KMS-11 (cell line): ENCODE data around the gene MAML2.
"Not testable (repeated sequence)": the region's sequence is repeated elsewhere in the genome, so short reads cannot be mapped to it uniquely, and the experiment has no call there.

Experiments used
- H2AFZ ChIP-seq: fragments of 200-600 bp; sonication (generic); 2 replicates; pipeline ENCODE4 v1.6.1; 2016; ENCODE audit warnings: antibody characterized with exemption, mixed run types, low read depth
- H3K27ac ChIP-seq: fragments of 200-600 bp; sonication (generic); 2 replicates; pipeline ENCODE4 v1.6.1; 2016; ENCODE audit warnings: mild to moderate bottlenecking, mixed run types
- H3K27me3 ChIP-seq: fragments of 200-600 bp; sonication (generic); 2 replicates; pipeline ENCODE4 v1.6.1; 2017; ENCODE audit warnings: mild to moderate bottlenecking, low read depth, mixed run types, moderate library complexity; ENCODE audit not compliant: insufficient read depth
- H3K36me3 ChIP-seq: fragments of 200-600 bp; sonication (generic); 2 replicates; pipeline ENCODE4 v1.6.1; 2017; ENCODE audit warnings: mild to moderate bottlenecking, mixed run types; ENCODE audit not compliant: insufficient read depth
- H3K4me1 ChIP-seq: fragments of 200-600 bp; sonication (generic); 2 replicates; pipeline ENCODE4 v1.6.1; 2016; ENCODE audit warnings: mild to moderate bottlenecking, low read depth, mixed run types; ENCODE audit not compliant: poor library complexity, severe bottlenecking
- H3K4me2 ChIP-seq: fragments of 200-600 bp; sonication (generic); 2 replicates; pipeline ENCODE4 v1.7.0; 2016; ENCODE audit warnings: mild to moderate bottlenecking, mixed run types
- H3K4me3 ChIP-seq: fragments of 200-600 bp; sonication (generic); IDR thresholded peaks from 2 replicates; pipeline ENCODE4 v1.6.1; 2017; ENCODE audit warnings: low read depth, low read length, mixed read lengths; ENCODE audit not compliant: insufficient read depth
- H3K79me2 ChIP-seq: fragments of 200-600 bp; sonication (generic); 2 replicates; pipeline ENCODE4 v1.6.1; 2016; ENCODE audit warnings: low read depth, mixed run types; ENCODE audit not compliant: insufficient read depth
- H3K9ac ChIP-seq: fragments of 200-600 bp; sonication (generic); 2 replicates; pipeline ENCODE4 v1.6.1; 2016; ENCODE audit warnings: mild to moderate bottlenecking, mixed run types
- H4K20me1 ChIP-seq: fragments of 200-600 bp; sonication (generic); 2 replicates; pipeline ENCODE4 v1.6.1; 2016; ENCODE audit warnings: mild to moderate bottlenecking, mixed run types; ENCODE audit not compliant: insufficient read depth
- TF ChIP-seq, protein P1 (sequence below): fragments of 200-600 bp; sonication (generic); conservative IDR thresholded peaks from 2 replicates; pipeline ENCODE4 v1.6.1; 2017; ENCODE audit warnings: low read depth, mild to moderate bottlenecking, antibody characterized with exemption, low read length, moderate library complexity, mixed read lengths

The MAML2 gene

GRCh38 chr11:96273507-96273906 is 69.5 kb downstream of the MAML2 start:
- Histone ChIP-seq H3K4me1 (peaks cover 5% of the 10 kb centered on the region), H3K9ac (no peak overlapping the region), H3K79me2 (no peaks in the 10 kb centered on the region), H3K27me3 (no peaks in the 10 kb centered on the region), H3K27ac (no peak overlapping the region), H3K4me3 (no peak overlapping the region), H2AFZ (no peak overlapping the region), H4K20me1 (no peaks in the 10 kb centered on the region), H3K36me3 (no peaks in the 10 kb centered on the region), H3K4me2 (no peak overlapping the region)
- TF ChIP-seq, protein P1, sequence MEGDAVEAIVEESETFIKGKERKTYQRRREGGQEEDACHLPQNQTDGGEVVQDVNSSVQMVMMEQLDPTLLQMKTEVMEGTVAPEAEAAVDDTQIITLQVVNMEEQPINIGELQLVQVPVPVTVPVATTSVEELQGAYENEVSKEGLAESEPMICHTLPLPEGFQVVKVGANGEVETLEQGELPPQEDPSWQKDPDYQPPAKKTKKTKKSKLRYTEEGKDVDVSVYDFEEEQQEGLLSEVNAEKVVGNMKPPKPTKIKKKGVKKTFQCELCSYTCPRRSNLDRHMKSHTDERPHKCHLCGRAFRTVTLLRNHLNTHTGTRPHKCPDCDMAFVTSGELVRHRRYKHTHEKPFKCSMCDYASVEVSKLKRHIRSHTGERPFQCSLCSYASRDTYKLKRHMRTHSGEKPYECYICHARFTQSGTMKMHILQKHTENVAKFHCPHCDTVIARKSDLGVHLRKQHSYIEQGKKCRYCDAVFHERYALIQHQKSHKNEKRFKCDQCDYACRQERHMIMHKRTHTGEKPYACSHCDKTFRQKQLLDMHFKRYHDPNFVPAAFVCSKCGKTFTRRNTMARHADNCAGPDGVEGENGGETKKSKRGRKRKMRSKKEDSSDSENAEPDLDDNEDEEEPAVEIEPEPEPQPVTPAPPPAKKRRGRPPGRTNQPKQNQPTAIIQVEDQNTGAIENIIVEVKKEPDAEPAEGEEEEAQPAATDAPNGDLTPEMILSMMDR: no peak

GRCh38 chr11:96272529-96273222 is 70.3 kb downstream of the MAML2 start:
- TF ChIP-seq, protein P1: no peak
- peaks cover 13% of the 10 kb centered on the region for H3K4me1 ChIP-seq
- H2AFZ ChIP-seq: no peak overlapping the region
- H3K9ac ChIP-seq: no peak overlapping the region
- H3K36me3 ChIP-seq: no peaks in the 10 kb centered on the region
- H4K20me1 ChIP-seq: no peaks in the 10 kb centered on the region
- no peaks in the 10 kb centered on the region for H3K79me2 ChIP-seq
- H3K27me3 ChIP-seq: no peaks in the 10 kb centered on the region
- H3K27ac ChIP-seq: no peak overlapping the region
- no peak overlapping the region for H3K4me3 ChIP-seq
- H3K4me2 ChIP-seq: no peak overlapping the region

- H3K79me2 ChIP-seq: no peaks in the 10 kb centered on the region
- TF ChIP-seq, protein P1: no peak
- no peak overlapping the region for H3K27ac ChIP-seq
- no peak overlapping the region for H2AFZ ChIP-seq
- no peak overlapping the region for H3K9ac ChIP-seq
- no peaks in the 10 kb centered on the region for H3K36me3 ChIP-seq
- no peak overlapping the region for H3K4me3 ChIP-seq
- H4K20me1 ChIP-seq: no peaks in the 10 kb centered on the region
- no peaks in the 10 kb centered on the region for H3K27me3 ChIP-seq
- H3K4me1 ChIP-seq: peaks cover 22% of the 10 kb centered on the region
- no peak overlapping the region for H3K4me2 ChIP-seq
These were observed 71.2 kb downstream of the MAML2 start for GRCh38 chr11:96271777-96272176.

DNA sequence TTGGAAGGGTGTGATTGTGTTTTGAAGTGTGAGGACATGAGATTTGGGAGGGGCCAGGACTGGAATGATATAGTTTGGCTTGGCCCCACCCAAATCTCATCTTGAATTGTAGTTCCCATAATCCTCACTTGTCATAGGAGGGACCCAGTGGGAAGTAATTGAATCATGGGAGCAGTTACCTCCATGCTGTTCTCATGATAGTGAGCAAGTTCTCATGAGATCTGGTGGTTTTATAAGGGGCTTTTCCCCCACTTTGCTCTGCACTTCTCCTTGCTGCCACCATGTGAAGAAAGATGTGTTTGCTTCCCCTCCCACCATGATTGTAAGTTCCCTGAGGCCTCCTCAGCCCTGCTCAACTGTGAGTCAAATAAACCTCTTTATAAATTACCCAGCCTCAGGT is 71.6 kb downstream of the MAML2 start:
- H3K36me3 ChIP-seq, H3K9ac ChIP-seq, H2AFZ ChIP-seq, H4K20me1 ChIP-seq, H3K79me2 ChIP-seq, H3K27me3 ChIP-seq, H3K4me2 ChIP-seq, H3K27ac ChIP-seq, H3K4me3 ChIP-seq: not testable (repeated sequence)
- peaks cover 25% of the 10 kb centered on the region for H3K4me1 ChIP-seq

DNA sequence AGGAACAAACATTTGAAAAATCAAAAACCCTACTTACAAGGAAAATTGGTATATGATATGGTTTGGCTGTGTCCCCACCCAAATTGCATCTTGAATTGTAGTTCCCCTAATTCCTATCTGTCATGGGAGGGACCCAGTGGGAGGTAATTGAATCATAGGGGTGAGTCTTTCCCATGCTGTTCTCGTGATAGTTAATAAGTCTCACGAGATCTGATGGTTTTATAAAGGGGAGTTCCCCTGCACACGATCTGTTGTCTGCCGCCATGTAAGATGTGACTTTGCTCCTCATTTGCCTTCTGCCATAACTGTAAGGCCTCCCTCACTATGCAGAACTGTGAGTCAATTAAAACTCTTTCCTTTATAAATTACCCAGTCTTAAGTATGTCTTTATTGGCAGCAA is 74.5 kb downstream of the MAML2 start:
- not testable (repeated sequence) for H3K27me3 ChIP-seq, H3K4me3 ChIP-seq, H3K9ac ChIP-seq, H3K79me2 ChIP-seq, H2AFZ ChIP-seq, H4K20me1 ChIP-seq, H3K36me3 ChIP-seq
- H3K4me2 ChIP-seq: peak overlapping the region; percentile 80; the same call in 1 of the 2 replicates
- peaks cover 25% of the 10 kb centered on the region for H3K4me1 ChIP-seq
- H3K27ac ChIP-seq: peak overlapping the region; percentile 55; the same call in 1 of the 2 replicates
